GM19023 (cell line): Measurements from ENCODE around the gene CDH16.

ENCODE experiments used
- ATAC-seq: cut with Tn5 transposase; IDR thresholded peaks from one replicate; pipeline ENCODE4 v1.9.1; 2021; ENCODE audit warnings: mild to moderate bottlenecking, moderate library complexity; ENCODE audit not compliant: unreplicated experiment

The CDH16 gene

GRCh38 chr16:66911801-66912200 lies 6.9 kb downstream of the CDH16 start:
- ATAC-seq: no peak

- ATAC-seq: no peak
Measured at GRCh38 chr16:66911112-66911511, 7.6 kb downstream of the CDH16 start.

- no peak for ATAC-seq
Measured at GRCh38 chr16:66910175-66910940, 8.3 kb downstream of the CDH16 start.

GRCh38 chr16:66908762-66909559 lies 9.7 kb downstream of the CDH16 start:
- ATAC-seq: no peak

GRCh38 chr16:66908116-66908515 lies 10.6 kb downstream of the CDH16 start:
- ATAC-seq: no peak

- ATAC-seq: no peak
Measured at GRCh38 chr16:66906916-66907836, 11.5 kb downstream of the CDH16 start.

GRCh38 chr16:66905633-66906539 lies 12.8 kb downstream of the CDH16 start:
- no peak for ATAC-seq

GRCh38 chr16:66904846-66905632 lies 13.6 kb downstream of the CDH16 start:
- ATAC-seq: no peak

- no peak for ATAC-seq
Measured at GRCh38 chr16:66904428-66904845, 14.2 kb downstream of the CDH16 start.

GRCh38 chr16:66903544-66904427 lies 14.9 kb downstream of the CDH16 start:
- ATAC-seq: no peak

GRCh38 chr16:66902648-66903543 lies 15.8 kb downstream of the CDH16 start:
- ATAC-seq: no peak

GRCh38 chr16:66901626-66902025 lies 17.1 kb downstream of the CDH16 start:
- no peak for ATAC-seq

- no peak for ATAC-seq
Measured at GRCh38 chr16:66900721-66901441, 17.8 kb downstream of the CDH16 start.

GRCh38 chr16:66899945-66900710 lies 18.6 kb downstream of the CDH16 start:
- no peak for ATAC-seq

GRCh38 chr16:66899310-66899944 lies 19.3 kb downstream of the CDH16 start:
- no peak for ATAC-seq
